GM21381 (cell line): ENCODE results near the gene MT1G.
"Not testable (repeated sequence)": the region's sequence is repeated elsewhere in the genome, so short reads cannot be mapped to it uniquely, and the experiment has no call there.

Experiments
- ATAC-seq: cut with Tn5 transposase; IDR thresholded peaks from one replicate; pipeline ENCODE4 v1.9.1; 2021; ENCODE audit warnings: mild to moderate bottlenecking, moderate library complexity; ENCODE audit not compliant: unreplicated experiment

The MT1G gene

DNA sequence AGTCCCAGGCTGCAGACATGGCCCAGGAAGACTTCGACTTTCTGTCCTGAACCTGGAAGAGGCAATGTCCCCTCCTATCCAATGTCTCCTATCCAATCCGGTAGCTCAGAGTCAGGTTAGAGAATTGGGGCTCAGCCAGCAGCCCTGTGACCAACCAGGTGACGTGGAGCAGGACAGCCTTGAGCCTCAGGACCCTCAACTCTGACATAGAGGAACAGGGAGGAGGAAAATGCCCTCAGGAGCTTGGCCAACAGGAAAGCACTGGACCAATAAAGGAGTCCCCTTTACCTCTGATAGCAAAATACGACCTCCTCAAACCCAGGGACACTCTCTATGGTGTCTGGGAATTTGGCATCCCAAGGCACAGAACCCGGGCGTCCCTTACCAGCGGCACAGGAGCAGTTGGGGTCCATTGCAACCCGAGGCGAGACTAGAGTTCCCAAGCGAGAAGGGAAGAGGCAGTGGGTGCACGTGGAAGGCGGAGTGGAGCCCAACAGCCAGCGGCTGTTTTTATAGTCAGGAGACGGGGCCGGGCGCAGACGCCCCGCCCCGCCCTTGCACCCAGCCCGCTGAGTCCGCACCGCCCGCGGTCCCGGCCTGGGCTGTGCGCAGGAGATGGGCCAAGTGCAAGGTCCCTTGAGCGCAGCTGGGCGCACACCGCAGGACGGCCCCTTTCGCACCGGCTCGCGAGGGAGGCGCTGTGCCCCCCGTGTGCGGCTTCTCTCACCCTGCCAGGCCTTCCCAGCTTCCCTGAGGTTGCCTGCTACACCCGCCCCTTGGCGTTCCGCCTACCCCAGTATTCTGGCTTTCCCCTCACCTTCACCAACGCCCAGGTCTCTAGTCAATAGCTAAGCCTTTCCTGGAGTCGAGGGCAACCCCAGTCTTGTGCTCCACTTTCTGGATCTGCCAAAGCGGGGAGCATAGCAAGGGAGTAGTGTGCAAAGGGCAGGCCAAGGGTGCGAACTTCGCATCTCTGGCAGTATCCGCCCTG, at the start of gene MT1G:
MT1G (minus strand) TSS at position 485 of the 991 bp plus-strand sequence; CDS start at position 413, 72 bp downstream.
- no peak for ATAC-seq

DNA sequence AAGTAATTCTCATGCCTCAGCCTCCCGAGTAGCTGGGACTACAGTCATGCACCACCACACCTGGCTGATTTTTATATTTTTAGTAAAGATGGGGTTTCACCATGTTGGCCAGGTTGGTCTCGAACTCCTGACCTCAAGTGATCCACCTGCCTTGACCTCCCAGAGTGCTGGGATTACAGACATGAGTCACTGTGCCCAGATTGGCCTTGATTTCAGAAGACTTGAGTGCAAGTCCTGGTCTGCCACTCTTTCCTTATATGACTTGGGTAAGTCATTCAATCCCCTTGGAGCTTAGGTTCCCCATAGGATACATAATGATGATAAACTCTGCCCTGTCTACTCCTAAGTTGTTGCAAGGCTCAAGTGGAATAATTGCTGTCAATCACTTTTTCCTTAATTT, 49.7 kb upstream of the MT1G start:
- not testable (repeated sequence) for ATAC-seq

DNA sequence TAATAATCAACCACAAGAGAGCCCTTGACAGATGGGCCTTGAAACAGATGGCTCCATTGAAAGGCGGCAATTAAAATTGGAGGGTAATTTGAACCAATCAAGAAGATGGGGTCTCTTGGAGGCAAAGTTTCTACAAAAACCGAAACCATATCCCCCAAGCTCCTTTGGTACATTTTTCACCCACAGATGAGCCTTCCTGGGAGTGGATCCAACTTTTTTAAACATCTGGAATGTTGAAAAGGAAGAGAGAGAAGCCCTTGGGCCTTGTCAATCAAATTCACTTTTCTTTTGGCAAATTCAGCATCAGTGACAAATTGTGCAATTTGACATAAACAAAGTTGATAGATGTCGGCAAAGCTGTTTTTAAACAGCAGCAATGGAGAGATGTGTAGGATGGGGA, 48.9 kb upstream of the MT1G start:
- ATAC-seq = no peak

DNA sequence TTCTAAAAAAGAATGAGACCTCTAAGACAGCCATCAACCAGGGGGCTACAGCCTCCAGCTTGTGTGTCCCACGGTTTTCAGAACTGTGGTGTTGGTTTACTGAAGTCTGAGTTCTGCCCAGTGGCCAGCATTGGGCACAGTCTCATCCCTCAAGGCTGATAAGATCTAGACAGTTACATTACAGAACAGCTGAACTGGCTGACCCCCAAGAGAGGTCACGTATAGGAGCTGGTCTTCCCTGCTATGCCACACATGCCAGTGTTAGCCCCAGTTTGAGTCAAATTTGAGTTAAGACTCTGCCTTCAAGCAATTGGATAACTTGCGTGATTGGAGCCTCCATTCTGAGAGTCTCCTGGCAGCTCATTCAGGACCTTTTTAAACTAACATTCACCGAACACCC, 47.3 kb upstream of the MT1G start:
- ATAC-seq = no peak

DNA sequence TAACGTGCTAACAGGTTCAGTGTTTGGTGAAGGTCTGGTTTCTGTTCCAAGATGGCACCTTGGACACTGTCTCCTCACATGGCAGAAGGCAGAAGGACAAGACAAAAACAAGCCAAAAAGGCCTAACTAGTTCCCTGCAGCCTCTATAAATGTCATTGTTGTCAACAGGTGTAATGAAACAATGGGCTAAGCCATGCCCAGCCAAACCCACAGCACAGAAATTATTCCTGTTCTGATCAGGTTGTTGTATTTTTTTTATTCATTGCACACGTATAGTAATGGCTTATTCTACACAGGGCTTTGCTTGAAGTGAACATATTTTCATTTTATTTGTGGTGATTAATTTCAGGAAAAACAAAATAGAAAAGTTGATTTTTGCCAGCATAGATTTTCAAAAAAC, 45.9 kb upstream of the MT1G start:
- no peak for ATAC-seq

DNA sequence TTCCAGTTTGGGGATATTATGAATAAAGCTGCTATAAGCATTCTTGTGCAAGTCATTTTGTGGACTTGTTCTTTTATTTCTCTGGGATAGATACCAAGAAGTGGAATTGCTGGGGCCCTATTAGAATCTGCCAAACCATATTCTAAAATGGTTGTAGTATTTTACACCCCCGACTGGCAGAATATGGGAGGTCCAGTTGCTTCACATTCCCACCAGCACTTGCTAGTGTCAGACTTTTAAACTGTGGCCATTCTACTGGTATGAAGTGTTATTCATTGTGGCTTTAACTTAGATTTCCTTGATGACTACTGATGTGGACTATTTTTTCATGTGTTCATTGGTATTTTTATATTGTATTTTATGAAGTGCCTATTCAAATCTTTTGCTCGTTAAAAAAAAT, 44.0 kb upstream of the MT1G start:
- no peak for ATAC-seq

DNA sequence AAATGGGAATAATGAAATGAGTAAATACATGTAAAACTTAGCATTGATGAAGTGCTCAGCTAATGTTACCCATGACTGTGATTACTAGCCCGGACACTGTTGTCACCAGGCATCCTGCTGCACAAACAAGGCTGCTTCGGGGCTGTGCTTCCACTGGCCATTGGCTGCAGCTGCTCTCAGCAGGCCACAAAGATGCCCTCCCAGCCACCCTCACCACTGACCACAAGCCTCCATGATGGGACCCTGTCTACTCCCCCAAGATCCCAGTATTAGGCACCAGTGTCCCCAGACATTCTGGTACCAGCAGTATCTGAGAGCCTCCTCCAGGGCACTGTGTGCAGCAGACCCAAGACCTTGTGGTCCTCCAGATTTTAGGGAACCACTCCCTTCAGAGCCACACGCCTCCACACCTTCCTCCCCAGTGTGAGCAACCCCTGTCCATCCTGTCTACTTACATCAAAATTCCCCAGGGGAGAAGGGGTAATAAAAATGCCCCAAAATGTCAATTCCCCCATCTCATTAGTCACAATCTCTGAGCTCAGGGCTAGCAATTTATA, 42.4 kb upstream of the MT1G start:
- no peak for ATAC-seq

DNA sequence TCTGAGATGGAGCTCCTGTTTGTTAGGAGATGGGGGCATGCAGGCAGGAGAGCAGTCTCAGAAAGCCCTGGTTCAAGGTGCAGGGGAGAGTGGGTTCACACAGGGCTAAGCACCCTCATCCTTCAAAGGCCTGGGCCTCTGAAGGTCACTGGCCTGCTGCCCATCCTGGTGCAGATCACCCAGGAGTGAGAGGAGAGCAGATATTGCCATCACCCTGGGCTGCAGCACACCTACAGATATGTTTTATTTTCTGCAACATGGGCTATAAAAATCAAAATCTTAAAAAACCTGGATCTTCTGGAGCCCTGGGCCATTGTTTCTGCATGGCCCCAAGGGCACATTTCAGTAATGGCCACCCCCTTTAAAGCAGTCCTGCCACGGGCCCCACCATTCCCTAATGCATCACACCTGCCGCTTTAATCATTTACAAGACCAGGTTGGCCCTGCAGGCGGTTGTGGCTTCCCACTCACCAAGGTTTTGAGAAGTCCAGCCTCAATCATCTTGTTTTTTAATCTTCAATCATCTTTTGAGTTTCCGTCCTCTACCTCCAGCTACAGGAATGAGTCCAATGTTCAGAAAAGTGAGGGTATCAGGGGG, 41.7 kb upstream of the MT1G start:
- no peak for ATAC-seq

DNA sequence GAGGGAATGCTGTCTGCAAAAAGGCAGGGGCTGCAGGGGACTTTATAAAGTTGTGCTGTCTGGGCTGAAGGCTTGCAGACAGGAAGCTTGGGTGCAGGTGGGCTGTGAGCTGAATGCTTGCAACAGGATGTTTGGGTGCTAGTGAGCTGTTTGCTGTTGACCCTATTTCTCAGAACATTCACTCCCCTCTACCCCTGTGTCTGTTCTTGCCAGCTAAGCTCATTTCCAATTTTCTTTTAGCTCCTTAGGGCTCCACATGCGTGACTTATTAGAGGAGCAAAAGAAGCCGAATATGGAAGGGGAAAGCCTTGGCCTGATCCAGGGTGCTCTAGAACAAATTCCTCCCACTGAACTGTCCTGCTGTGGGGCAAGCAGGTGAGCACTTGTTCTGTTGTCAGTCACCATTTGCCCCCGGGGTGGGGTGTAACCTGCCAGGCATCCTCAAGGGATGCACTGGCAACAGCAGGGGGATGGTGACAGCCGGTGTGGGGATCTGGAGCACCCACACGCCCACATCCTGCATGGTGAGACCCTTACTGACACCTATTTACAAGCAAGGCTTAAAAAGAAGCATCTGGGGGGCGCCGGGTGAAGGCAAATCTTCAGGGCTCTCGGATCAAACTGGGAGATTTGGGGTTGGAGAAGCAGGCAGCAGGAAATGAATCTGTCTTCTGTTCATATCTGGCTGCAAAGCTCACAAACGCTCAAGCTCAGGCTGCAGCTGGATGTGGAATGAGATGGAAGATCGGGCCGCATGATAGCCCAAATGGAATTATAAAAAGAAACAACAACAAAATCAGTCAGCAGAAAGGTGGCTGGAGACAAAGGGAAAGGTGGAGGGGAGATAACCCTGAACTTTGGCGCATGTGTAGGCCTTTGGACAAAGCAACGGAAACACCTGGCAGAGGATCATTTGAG, 40.9 kb upstream of the MT1G start:
- ATAC-seq = no peak

DNA sequence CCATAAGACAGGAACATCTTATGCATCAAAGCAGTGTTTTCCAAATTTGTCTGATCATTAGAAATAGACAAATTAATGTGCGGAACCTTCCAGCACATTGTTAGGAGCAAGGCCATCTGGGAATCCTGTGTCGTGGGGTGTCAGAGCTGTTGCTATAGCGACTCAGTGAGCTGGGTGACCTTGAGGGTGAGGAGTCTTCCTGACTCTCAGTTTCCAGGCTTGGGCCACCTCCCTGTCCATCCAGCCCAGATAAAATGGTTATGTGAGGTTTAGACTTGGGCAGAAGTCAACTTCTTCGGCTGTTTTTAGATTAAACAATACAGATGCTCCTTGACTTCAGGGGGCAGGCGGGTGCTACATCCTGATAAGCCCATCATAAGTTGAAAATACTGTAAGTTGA, 35.0 kb upstream of the MT1G start:
- ATAC-seq = no peak

DNA sequence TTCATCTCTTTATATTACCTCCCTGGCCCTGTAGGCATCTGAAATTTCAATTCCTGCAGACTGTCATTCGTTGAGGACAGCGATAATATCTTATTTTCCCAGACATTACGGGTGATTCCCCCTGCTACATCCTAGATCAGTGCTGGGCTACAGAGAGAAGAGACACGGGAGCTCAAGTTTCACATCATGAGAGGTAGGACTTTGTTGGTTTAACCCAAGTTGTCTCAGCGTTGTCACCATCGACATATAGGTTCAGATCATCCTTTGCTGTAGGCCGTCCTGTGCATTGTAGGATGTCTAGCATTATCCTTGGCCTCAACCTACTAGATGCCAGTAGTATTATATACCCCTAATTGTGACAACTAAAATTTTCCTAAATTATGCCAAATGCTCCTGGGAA, 33.7 kb upstream of the MT1G start:
- ATAC-seq = no peak

DNA sequence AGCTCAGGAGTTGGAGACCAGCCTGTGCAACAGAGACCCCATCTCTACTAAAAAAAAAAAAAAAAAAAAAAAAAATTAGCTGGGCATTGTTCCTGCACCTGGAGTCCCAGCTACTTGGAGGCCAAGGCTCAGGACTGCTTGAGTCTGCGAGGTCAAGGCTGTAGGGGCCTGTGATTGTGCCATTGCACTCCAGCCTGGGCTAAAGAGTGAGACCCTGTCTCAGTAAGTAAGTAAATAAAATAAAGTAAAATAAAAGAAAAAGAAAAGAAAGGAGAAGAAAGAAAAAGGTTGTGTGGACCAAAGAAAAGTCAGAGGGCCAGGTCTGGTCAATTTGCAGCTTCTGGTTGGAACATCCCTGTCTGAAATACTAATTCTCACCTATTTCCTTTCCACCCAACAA, 32.8 kb upstream of the MT1G start:
- ATAC-seq = no peak

DNA sequence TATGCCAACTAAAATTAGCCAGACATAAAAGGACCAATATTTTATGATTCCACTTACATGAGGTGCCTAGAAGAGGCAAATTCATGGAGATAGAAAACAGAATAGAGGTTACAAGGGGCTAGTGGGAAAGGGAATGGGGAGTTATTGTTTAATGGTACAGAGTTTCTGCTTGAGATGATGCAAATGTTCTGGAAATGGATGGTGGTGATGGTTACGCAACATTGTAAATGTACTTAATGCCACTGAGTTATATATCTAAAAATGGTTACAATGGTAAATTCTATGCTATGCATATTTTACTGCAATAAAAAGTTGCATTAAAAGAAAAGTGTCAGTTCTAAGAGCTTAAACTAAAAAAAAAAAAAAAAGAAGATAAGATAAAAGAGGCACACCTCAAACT, 32.3 kb upstream of the MT1G start:
- ATAC-seq = no peak

DNA sequence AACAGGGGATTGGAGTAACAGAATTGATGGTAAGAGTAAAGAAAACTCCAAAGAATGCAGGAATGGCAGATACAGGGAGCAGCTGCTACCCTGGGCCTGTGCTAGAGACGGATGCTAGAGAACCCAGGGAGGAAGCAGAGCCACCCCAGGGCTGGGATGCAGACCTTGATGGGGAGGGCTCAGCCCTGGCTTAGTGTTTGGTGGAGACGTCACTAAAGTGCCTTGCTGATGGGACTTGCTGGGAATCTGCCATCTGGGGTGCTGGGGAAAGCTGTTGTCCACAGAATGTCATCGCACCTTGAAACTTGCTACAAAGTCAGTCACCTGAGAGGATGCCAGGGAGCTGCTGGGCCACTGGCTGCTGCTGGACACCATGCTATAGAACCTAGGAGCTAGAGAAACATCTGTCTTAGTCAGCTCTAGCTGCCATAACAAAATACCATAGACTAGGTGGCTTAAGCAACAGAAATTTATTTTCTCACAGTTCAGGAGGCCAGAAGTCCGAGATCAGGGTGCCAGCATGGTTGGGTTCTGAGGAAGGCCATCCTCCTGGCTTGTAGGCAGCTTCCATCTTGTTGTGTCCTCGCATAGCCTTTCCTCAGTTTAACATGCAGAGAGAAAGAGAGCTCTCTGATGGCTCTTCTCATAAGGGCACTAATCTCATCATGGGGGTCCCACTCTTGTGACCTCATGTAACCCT, 29.7 kb upstream of the MT1G start:
- no peak for ATAC-seq

DNA sequence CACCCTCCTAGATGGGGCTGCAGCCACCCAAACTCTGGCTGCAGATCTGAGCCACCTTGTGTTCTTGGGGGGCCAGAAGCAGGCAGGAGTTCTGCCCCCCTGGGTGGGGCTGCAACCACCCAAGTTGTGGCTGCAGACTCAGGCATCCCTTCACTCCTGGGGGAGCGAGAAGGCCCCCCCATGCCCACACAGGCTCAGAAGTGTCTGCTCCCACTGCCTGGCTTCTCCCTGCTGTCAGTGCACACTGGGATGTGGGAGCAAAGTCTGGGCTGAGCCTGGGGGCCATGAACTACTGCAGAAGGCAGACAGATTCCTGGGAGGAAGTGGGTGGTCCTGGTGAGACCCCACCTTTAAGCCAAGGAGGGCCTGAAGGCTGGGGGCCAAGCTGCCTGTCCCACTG, 27.4 kb upstream of the MT1G start:
- no peak for ATAC-seq

DNA sequence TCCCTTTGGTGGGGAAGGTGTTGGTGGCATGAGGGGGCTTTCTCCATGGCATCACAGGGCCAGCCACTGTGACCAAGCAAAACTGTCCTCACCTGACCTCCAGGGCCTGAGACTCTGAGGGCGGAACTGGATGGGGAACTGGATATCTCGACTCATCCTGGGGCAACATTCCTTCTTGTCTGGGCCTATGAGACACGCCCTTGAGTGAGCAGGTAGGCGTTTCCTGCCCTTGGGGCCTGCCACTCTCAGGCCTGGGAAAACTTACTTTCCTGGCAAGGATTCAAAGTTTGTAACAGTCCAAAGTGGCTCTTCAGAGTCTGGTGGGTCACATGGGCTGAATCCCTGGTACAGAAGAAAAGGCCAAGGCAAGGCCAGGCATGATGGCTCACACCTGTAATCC, 24.0 kb upstream of the MT1G start:
- ATAC-seq = no peak

DNA sequence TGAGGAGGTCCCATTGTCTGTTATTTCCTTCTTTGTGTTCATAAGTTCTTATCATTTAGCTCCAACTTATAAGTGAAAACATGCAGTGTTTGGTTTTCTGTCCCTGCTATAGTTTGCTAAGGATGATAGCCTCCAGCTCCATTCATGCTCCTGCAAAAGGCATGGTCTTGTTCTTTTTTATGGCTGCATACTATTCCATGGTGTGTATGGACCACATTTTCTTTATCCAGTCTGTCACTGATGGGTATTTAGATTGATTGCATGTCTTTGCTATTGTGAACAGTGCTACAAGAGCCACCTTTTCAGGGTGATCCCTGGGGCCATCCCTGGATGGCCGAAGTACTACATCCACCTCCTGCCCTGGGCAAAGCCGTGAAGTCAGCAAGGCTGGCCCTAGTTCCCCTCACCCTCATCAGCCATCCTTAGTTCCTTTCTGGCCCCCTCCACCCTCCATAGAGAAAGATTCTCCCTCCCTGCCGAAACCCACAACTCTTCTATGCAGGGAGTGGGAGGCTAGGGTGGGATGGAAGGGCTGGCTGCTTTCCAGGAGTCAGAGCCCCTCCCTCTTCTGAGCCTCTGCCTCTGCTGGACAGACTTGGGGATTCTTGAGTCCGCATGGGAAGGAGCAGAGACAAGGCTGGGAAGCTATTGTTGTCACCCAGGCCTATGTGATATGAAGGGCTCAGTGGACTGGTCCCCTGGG, 22.7 kb upstream of the MT1G start:
- no peak for ATAC-seq

DNA sequence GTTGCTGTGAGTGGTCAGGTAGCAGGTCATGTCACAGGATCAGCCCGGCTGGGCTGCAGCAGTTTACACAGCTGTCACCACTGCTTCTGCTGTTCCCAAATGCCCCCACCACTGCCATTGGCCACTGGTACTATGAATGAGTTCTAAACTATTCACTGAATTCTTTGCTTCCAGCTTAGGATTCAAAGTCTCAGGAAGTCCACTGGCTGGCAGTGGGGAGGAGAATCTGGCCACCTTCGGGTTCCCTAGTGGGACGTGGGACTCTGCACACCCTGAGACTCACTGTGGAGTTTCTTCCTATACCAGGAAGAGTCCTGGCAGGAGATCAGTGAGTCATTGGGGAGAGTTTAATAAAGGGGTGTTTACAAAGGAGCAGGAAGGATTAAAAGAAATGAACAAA, 21.3 kb upstream of the MT1G start:
- no peak for ATAC-seq

DNA sequence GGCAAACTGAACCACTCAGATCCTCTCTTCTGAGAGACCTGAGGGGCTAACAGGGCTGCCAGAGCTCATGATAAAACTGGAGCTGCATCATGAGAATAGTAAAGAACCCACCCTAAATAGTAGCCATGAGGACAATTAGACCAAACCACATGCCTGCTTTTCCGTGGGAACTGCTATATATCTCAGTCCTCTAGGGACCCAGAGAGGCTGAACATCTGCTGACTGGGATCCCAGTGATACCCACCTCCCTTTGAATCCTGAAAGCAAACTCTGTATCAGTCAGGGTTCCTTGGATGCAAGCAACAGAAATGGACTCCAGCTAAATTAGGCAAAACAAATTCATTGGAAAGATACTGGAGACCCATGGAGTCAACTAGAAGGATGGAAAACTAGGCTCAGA, 20.9 kb upstream of the MT1G start:
- no peak for ATAC-seq

DNA sequence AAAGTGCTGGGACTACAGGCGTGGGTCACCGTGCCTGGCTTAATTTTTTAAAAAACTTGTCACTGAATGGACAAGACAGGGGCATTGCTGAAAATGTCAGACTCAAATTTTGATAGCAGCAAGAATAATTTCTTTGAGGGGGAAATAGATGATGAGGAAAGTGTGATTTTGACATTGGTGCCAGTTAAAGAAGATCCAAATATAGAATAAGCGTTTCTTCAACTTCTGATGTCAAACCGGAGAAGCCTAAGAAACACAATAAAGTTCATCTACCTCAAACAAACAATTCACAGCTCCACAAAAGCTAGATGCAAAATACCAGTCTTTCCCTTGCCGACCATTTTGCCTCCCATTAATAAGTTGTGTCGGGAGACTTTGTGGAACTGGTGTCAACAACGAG, 18.9 kb upstream of the MT1G start:
- no peak for ATAC-seq
